HEK293 (cell line): ENCODE measurements around the gene SLC25A44.

ENCODE experiments used
- HOXD13 ChIP-seq: sonication (generic); formaldehyde crosslinking; IDR thresholded peaks from 2 replicates; pipeline ENCODE4 v1.8.0; 2022; ENCODE audit warnings: missing genetic modification reagents, borderline replicate concordance
- KLF10 ChIP-seq: fragments of 450-650 bp; IDR thresholded peaks from 2 replicates; pipeline ENCODE4 v1.5.1; 2018; ENCODE audit warnings: missing biosample characterization, mild to moderate bottlenecking, missing genetic modification characterization
- OSR2 ChIP-seq: fragments of 450-650 bp; formaldehyde crosslinking; IDR thresholded peaks from 2 replicates; pipeline ENCODE4 v1.5.1; 2016; ENCODE audit warnings: missing biosample characterization, missing genetic modification characterization
- REST ChIP-seq: fragments of 450-650 bp; formaldehyde crosslinking; IDR thresholded peaks from 2 replicates; pipeline ENCODE4 v1.5.1; 2016; ENCODE audit warnings: missing biosample characterization, missing genetic modification characterization
- TCF7L2 ChIP-seq: IDR thresholded peaks from 2 replicates; pipeline ENCODE4 v1.6.1; 2011; ENCODE audit warnings: low read depth, mild to moderate bottlenecking, inconsistent platforms, low read length, moderate library complexity, borderline replicate concordance
- ZNF121 ChIP-seq: fragments of 450-650 bp; formaldehyde crosslinking; IDR thresholded peaks from 2 replicates; pipeline ENCODE4 v1.5.1; 2016; ENCODE audit warnings: missing biosample characterization, missing genetic modification characterization
- ZNF26 ChIP-seq: fragments of 450-650 bp; formaldehyde crosslinking; IDR thresholded peaks from 2 replicates; pipeline ENCODE4 v1.5.1; 2016; ENCODE audit warnings: missing biosample characterization, missing genetic modification characterization
- ZNF350 ChIP-seq: fragments of 450-650 bp; formaldehyde crosslinking; IDR thresholded peaks from 2 replicates; pipeline ENCODE4 v1.5.0; 2017; ENCODE audit warnings: missing biosample characterization, mild to moderate bottlenecking, missing genetic modification characterization
- ZNF391 ChIP-seq: fragments of 450-650 bp; formaldehyde crosslinking; IDR thresholded peaks from 2 replicates; pipeline ENCODE4 v1.5.1; 2016; ENCODE audit warnings: low read depth, missing biosample characterization, missing genetic modification characterization, borderline replicate concordance
- ZNF394 ChIP-seq: fragments of 450-650 bp; formaldehyde crosslinking; IDR thresholded peaks from 2 replicates; pipeline ENCODE4 v1.5.1; 2016; ENCODE audit warnings: missing biosample characterization, missing genetic modification characterization, mild to moderate bottlenecking, moderate library complexity, borderline replicate concordance
- ZNF544 ChIP-seq: fragments of 450-650 bp; formaldehyde crosslinking; IDR thresholded peaks from 2 replicates; pipeline ENCODE4 v1.5.0; 2017; ENCODE audit warnings: missing biosample characterization, missing genetic modification characterization
- ZNF580 ChIP-seq: fragments of 450-650 bp; formaldehyde crosslinking; IDR thresholded peaks from 2 replicates; pipeline ENCODE4 v1.5.1; 2016; ENCODE audit warnings: missing biosample characterization, missing genetic modification characterization
- ZNF704 ChIP-seq: fragments of 450-650 bp; formaldehyde crosslinking; IDR thresholded peaks from 2 replicates; pipeline ENCODE4 v1.5.1; 2016; ENCODE audit warnings: missing biosample characterization, missing genetic modification characterization
- TF ChIP-seq, protein P1 (sequence below): fragments of 450-650 bp; formaldehyde crosslinking; IDR thresholded peaks from 2 replicates; pipeline ENCODE4 v1.5.1; 2016; ENCODE audit warnings: missing biosample characterization, missing genetic modification characterization

GRCh38 chr1:156163712-156164111 is 30.2 kb upstream of the SLC25A44 start:
- TF ChIP-seq, protein P1, sequence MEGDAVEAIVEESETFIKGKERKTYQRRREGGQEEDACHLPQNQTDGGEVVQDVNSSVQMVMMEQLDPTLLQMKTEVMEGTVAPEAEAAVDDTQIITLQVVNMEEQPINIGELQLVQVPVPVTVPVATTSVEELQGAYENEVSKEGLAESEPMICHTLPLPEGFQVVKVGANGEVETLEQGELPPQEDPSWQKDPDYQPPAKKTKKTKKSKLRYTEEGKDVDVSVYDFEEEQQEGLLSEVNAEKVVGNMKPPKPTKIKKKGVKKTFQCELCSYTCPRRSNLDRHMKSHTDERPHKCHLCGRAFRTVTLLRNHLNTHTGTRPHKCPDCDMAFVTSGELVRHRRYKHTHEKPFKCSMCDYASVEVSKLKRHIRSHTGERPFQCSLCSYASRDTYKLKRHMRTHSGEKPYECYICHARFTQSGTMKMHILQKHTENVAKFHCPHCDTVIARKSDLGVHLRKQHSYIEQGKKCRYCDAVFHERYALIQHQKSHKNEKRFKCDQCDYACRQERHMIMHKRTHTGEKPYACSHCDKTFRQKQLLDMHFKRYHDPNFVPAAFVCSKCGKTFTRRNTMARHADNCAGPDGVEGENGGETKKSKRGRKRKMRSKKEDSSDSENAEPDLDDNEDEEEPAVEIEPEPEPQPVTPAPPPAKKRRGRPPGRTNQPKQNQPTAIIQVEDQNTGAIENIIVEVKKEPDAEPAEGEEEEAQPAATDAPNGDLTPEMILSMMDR (tag by site-specific recombination), result no peak
- TF ChIP-seq ZNF580 (tag by site-specific recombination) (no peak), ZNF544 (tag by site-specific recombination) (no peak), ZNF121 (tag by site-specific recombination) (no peak), REST (tag by site-specific recombination) (no peak), HOXD13 (CRISPR knock-in tag) (no peak), ZNF704 (no peak), TCF7L2 (no peak), KLF10 (tag by site-specific recombination) (no peak), ZNF394 (tag by site-specific recombination) (no peak), ZNF26 (tag by site-specific recombination) (no peak), ZNF350 (tag by site-specific recombination) (no peak), ZNF391 (tag by site-specific recombination) (no peak), OSR2 (no peak)
